ENCODE measurements around the gene GTPBP10. TPM values are rescaled to one million over a fixed set of nuclear protein-coding genes. Genes with fewer than 3 reads are reported as not detected.

GTPBP10 gene
- total RNA-seq, 1 experiment from 2014 or later = 23.3 TPM

DNA sequence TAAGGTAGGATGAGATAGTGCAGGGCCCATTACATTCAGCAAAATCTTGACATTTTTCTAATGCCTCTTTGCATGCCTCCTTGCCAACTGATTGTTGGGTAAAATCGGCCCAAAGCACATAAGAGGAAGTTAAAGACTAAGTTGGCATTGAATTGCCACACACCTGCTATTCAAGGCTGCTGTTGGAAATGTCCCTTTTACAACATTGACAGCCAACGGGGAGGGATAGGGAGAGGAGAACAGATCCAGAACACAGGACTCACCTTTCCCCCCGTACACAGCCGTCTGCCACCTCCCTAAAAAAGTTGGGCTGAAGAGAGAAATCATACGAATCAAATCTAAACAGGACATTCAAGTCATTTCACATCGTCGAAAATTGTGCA is 26.1 kb upstream of the GTPBP10 start:
- H3K79me2 ChIP-seq (ENCODE audit: insufficient read depth, low read length) = no peaks in the 10 kb centered on the region
- Mint-ChIP-seq H3K4me3 (peak overlapping the region; percentile 59 to 79), H3K9me3 (no peaks in the 10 kb centered on the region), H3K27ac (no peak overlapping the region), H3K4me1 (peaks cover 9% of the 10 kb centered on the region in 2 experiments), H3K27me3 (ENCODE audit: low read depth) (peaks cover 66% of the 10 kb centered on the region), H3K36me3 (ENCODE audit: insufficient read depth in 1 of 3, low read depth in 3 of 3) (no peaks in the 10 kb centered on the region; a peak in 1 of 7 replicates)
- no peaks in the 10 kb centered on the region for H3K4me1 ChIP-seq (ENCODE audit: insufficient read depth, low read length)
- peak overlapping the region; percentile 41 for H3K4me2 ChIP-seq (ENCODE audit: insufficient read depth, insufficient read length, low read length)
- H2AK5ac ChIP-seq (ENCODE audit: insufficient read length, low read length) = no peak overlapping the region
- no peak overlapping the region for H2BK5ac ChIP-seq (ENCODE audit: insufficient read length, low read length)
- no peak overlapping the region for H4K8ac ChIP-seq (replicated peaks; ENCODE audit: insufficient read length, low read depth, low read length)
- no peak for DNase-seq
- H3K14ac ChIP-seq (ENCODE audit: insufficient read depth, low read length) = no peak overlapping the region
- H3K23ac ChIP-seq (ENCODE audit: insufficient read length, low read depth, low read length) = no peak overlapping the region
- no peak overlapping the region for H2BK20ac ChIP-seq (ENCODE audit: low read depth, low read length, poor library complexity, severe bottlenecking)
- no peaks in the 10 kb centered on the region for H3K9me3 ChIP-seq (ENCODE audit: control insufficient read depth, low read depth, low read length)
- no peak overlapping the region for H3K27ac ChIP-seq (ENCODE audit: insufficient read length, low read depth, low read length)
- H4K91ac ChIP-seq (ENCODE audit: insufficient read length, low read depth, low read length) = no peak overlapping the region
- no peaks in the 10 kb centered on the region for H3K79me1 ChIP-seq (ENCODE audit: insufficient read depth, low read depth, low read length, poor library complexity, severe bottlenecking)
- H4K5ac ChIP-seq (ENCODE audit: insufficient read length, low read depth, low read length) = no peak overlapping the region
- peaks cover 30% of the 10 kb centered on the region for H3K27me3 ChIP-seq (ENCODE audit: insufficient read depth, low read length)
- no peak overlapping the region for H2BK12ac ChIP-seq (ENCODE audit: insufficient read length, low read depth, low read length)
- no peak overlapping the region for H3K9ac ChIP-seq (ENCODE audit: extremely low read depth, insufficient read length, low read length)
- H3K56ac ChIP-seq (ENCODE audit: insufficient read length, low read depth, low read length) = no peak overlapping the region
- H2BK15ac ChIP-seq (ENCODE audit: low read depth, low read length) = no peak overlapping the region
- no peak overlapping the region for H3K4ac ChIP-seq (ENCODE audit: low read depth, low read length)
- no peak overlapping the region for H2BK120ac ChIP-seq (ENCODE audit: low read depth, low read length, poor library complexity, severe bottlenecking)
- peaks cover 5% of the 10 kb centered on the region for H3K23me2 ChIP-seq (ENCODE audit: insufficient read length, low read depth, low read length, poor library complexity, severe bottlenecking)
- H4K20me1 ChIP-seq (ENCODE audit: control insufficient read depth, insufficient read depth, insufficient read length) = no peaks in the 10 kb centered on the region
- TF ChIP-seq, protein P1, sequence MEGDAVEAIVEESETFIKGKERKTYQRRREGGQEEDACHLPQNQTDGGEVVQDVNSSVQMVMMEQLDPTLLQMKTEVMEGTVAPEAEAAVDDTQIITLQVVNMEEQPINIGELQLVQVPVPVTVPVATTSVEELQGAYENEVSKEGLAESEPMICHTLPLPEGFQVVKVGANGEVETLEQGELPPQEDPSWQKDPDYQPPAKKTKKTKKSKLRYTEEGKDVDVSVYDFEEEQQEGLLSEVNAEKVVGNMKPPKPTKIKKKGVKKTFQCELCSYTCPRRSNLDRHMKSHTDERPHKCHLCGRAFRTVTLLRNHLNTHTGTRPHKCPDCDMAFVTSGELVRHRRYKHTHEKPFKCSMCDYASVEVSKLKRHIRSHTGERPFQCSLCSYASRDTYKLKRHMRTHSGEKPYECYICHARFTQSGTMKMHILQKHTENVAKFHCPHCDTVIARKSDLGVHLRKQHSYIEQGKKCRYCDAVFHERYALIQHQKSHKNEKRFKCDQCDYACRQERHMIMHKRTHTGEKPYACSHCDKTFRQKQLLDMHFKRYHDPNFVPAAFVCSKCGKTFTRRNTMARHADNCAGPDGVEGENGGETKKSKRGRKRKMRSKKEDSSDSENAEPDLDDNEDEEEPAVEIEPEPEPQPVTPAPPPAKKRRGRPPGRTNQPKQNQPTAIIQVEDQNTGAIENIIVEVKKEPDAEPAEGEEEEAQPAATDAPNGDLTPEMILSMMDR (conservative IDR thresholded peaks at IDR 0.05) = no peak
- H3T11ph ChIP-seq (ENCODE audit: low read length) = no peak overlapping the region
- no peak overlapping the region for H3K18ac ChIP-seq (ENCODE audit: insufficient read length, low read depth, low read length)
- no CpG with 5 or more reads among the region's 7 CpGs for WGBS (ENCODE audit: extremely low coverage, insufficient read length, low lambda C conversion rate)
- H2AFZ ChIP-seq (ENCODE audit: low read length) = no peak overlapping the region
